Measurements from ENCODE around the gene MEIS1. TPM values are rescaled to one million over a fixed set of nuclear protein-coding genes. Genes with fewer than 3 reads are reported as not detected.

The MEIS1 gene
- total and polyA plus RNA-seq, 11 donors = 12.9 to 55.7 (median 41.8) TPM

DNA sequence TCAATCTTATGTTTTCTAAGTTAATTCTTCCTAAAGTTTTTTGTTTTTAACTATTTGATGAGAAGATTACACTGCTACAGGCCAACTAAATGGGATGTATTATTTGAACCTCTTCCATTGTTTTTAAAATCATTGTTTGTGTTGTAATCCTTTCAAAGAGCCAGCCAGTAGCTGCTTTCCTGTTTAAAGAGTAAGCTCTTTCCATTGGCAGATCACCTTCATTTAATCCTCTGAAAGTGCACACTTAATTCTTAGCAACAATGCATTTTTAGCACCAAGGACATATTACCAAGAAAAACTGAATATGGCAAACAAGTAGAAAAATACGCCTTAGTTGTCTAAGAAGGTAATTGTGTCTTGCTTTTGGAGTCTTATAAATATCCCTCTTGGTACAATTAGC, 54.0 kb downstream of the MEIS1 start:
- peak overlapping the region in 10 of 12 donors; percentile 17 to 68 (median 49) for H3K27ac ChIP-seq
- intact Hi-C loops (cut with DNase I) = no loop called here
- H3K4me3 ChIP-seq = no peak overlapping the region
- WGBS, 4 donors = 31 to 69% (median 52%) methylated on average over 1 of the region's 1 CpG
- DNase-seq = no peak
- no peaks in the 10 kb centered on the region for H3K9me3 ChIP-seq
- ATAC-seq = no peak
- TF ChIP-seq, protein P1, sequence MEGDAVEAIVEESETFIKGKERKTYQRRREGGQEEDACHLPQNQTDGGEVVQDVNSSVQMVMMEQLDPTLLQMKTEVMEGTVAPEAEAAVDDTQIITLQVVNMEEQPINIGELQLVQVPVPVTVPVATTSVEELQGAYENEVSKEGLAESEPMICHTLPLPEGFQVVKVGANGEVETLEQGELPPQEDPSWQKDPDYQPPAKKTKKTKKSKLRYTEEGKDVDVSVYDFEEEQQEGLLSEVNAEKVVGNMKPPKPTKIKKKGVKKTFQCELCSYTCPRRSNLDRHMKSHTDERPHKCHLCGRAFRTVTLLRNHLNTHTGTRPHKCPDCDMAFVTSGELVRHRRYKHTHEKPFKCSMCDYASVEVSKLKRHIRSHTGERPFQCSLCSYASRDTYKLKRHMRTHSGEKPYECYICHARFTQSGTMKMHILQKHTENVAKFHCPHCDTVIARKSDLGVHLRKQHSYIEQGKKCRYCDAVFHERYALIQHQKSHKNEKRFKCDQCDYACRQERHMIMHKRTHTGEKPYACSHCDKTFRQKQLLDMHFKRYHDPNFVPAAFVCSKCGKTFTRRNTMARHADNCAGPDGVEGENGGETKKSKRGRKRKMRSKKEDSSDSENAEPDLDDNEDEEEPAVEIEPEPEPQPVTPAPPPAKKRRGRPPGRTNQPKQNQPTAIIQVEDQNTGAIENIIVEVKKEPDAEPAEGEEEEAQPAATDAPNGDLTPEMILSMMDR (IDR thresholded peaks at IDR 0.05) = no peak
- no peak for TF ChIP-seq POLR2A (IDR thresholded peaks at IDR 0.05)
- H3K27me3 ChIP-seq = no peaks in the 10 kb centered on the region
- peaks cover 0 to 51% (median 27%) of the 10 kb centered on the region in 12 donors for H3K4me1 ChIP-seq
- peaks cover 0 to 4% (median 0%) of the 10 kb centered on the region in 9 donors for H3K36me3 ChIP-seq

GRCh38 chr2:66489436-66489835, 54.5 kb downstream of the MEIS1 start:
- 0 to 7% (median 5%) methylated on average over 1 of the region's 1 CpG for WGBS, 4 donors
- Histone ChIP-seq H3K36me3 (peaks cover 0 to 4% (median 0%) of the 10 kb centered on the region in 9 donors), H3K27ac (peak overlapping the region in 11 of 12 donors; percentile 16 to 68 (median 48)), H3K4me1 (peaks cover 0 to 51% (median 29%) of the 10 kb centered on the region in 12 donors), H3K9me3 (no peaks in the 10 kb centered on the region), H3K4me3 (no peak overlapping the region), H3K27me3 (no peaks in the 10 kb centered on the region)
- DNase-seq (peak in 1 of 5 donors; percentile 31), ATAC-seq (peak; percentile 90 to 96 (median 93))
- intact Hi-C loops (cut with DNase I) = no loop called here
- no peak for TF ChIP-seq POLR2A (IDR thresholded peaks at IDR 0.05)
- TF ChIP-seq, protein P1 (IDR thresholded peaks at IDR 0.05) = no peak

GRCh38 chr2:66490588-66491001, 55.7 kb downstream of the MEIS1 start:
- H3K4me1 ChIP-seq = peaks cover 0 to 58% (median 39%) of the 10 kb centered on the region in 12 donors
- no peaks in the 10 kb centered on the region for H3K9me3 ChIP-seq
- H3K4me3 ChIP-seq = no peak overlapping the region
- intact Hi-C loops (cut with DNase I) = loop anchor here in 1 of 10 donors (10.0 kb wide), 1 partner anchor 56 kb away; the partner anchor contains the start of gene MEIS1
- H3K27ac ChIP-seq = peak overlapping the region in 2 of 12 donors; percentile 33 to 64
- no peaks in the 10 kb centered on the region for H3K27me3 ChIP-seq
- peaks cover 0 to 4% (median 0%) of the 10 kb centered on the region in 9 donors for H3K36me3 ChIP-seq
- DNase-seq (no peak), ATAC-seq (no peak)
- 23 to 28% (median 24%) methylated on average over 3 of the region's 3 CpGs for WGBS, 4 donors
- TF ChIP-seq, protein P1 (IDR thresholded peaks at IDR 0.05) = no peak
- no peak for TF ChIP-seq POLR2A (IDR thresholded peaks at IDR 0.05)

- peak in 4 of 5 donors; percentile 26 to 63 (median 37) for DNase-seq
- Histone ChIP-seq H3K36me3 (peaks cover 0 to 6% (median 0%) of the 10 kb centered on the region in 9 donors), H3K27ac (peak overlapping the region in 1 of 12 donors; percentile 58), H3K9me3 (no peaks in the 10 kb centered on the region), H3K4me3 (no peak overlapping the region), H3K27me3 (no peaks in the 10 kb centered on the region), H3K4me1 (peaks cover 0 to 68% (median 33%) of the 10 kb centered on the region in 12 donors)
- intact Hi-C loops (cut with DNase I) = loop anchor here in 7 of 10 donors (5.0 to 10.0 kb wide), 5 partner anchors 37 to 60 kb away; partner anchors contain the start of gene MEIS1 (in 2 of the 7)
- WGBS, 4 donors = 51 to 65% (median 57%) methylated on average over 6 of the region's 6 CpGs
- peak in 2 of 4 donors; percentile 6 to 43 for ATAC-seq
- TF ChIP-seq, protein P1 (IDR thresholded peaks at IDR 0.05) = no peak
- TF ChIP-seq POLR2A (IDR thresholded peaks at IDR 0.05) = no peak
Observed at GRCh38 chr2:66494708-66495107, 59.8 kb downstream of the MEIS1 start.
